ENCODE data around the gene BTNL9. TPM values are rescaled to one million over a fixed set of nuclear protein-coding genes. Genes with fewer than 3 reads are reported as not detected.

BTNL9 gene
- total and polyA plus RNA-seq, 9 of the 15 experiments (the other 6 are each of a cell fraction or from before 2014, with no cell fraction given): 3.7 to 86.7 (median 29.4) TPM

- Histone ChIP-seq H3K4me1 (replicated peaks in 1 of 2; ENCODE audit: control insufficient read depth in 2 of 2, insufficient read depth in 2 of 2, low read length in 2 of 2) (peaks cover 4 to 9% of the 10 kb centered on the region in 2 experiments; a peak in 3 of 5 replicates), H3K4me2 (ENCODE audit: insufficient read depth, low read length) (no peak overlapping the region), H3K79me2 (ENCODE audit: control insufficient read depth, insufficient read depth, low read length) (no peaks in the 10 kb centered on the region), H3K27ac (ENCODE audit: extremely low read depth, low read depth, low read length) (peak overlapping the region; percentile 23; the same call in 1 of the 3 replicates), H3K9me3 (replicated peaks; ENCODE audit: control insufficient read depth, insufficient read depth, low read depth, low read length) (no peaks in the 10 kb centered on the region), H4K20me1 (replicated peaks; ENCODE audit: control insufficient read depth, insufficient read depth, low read length) (no peaks in the 10 kb centered on the region), H3K4me3 (no peak overlapping the region), H3K36me3 (ENCODE audit: control insufficient read depth, insufficient read depth, low read length) (no peaks in the 10 kb centered on the region), H3K9ac (ENCODE audit: insufficient read depth in 1 of 2, low read depth in 2 of 2, low read length in 2 of 2) (no peak overlapping the region), H3K9me1 (ENCODE audit: control insufficient read depth, insufficient read depth, low read length) (no peaks in the 10 kb centered on the region), H2AFZ (ENCODE audit: low read depth, low read length) (peak overlapping the region; percentile 71; the same call in 1 of the 2 replicates), H3K27me3 (ENCODE audit: control insufficient read depth in 2 of 2, insufficient read depth in 2 of 2, low read length in 2 of 2) (no peaks in the 10 kb centered on the region)
- FAIRE-seq (no peak), DNase-seq (ENCODE audit: extremely low read depth in 1 of 4, low spot score in 3 of 4) (no peak), ATAC-seq (no peak)
- ChIA-PET POLR2A (interaction anchor here (0.5 to 1.5 kb wide), 7 partner anchors 13 to 276 kb away, joined by 3 to 6 read pairs (median 4); partner anchors contain the start of gene BTNL9), CTCF (ENCODE audit: low intra/inter-chr PET ratio) (no interaction called here)
- no peak for TF ChIP-seq E2F6 (IDR thresholded peaks at IDR 0.05; ENCODE audit: borderline replicate concordance in 1 of 2, extremely low read depth in 1 of 2, insufficient read depth in 1 of 2, insufficient read length in 1 of 2, low read depth in 1 of 2, low read length in 1 of 2, poor library complexity in 1 of 2, severe bottlenecking in 1 of 2)
- in situ Hi-C loops (cut with MboI): no loop called here
- no TSS peak for BruUV-seq (replicated peaks)
- 54% methylated on average over 7 of the region's 7 CpGs for WGBS (ENCODE audit: insufficient coverage, low coverage, missing lambda C conversion rate)
- intact Hi-C loops (cut with micrococcal nuclease): loop anchor here (5.0 kb wide), 1 partner anchor 220 kb away; no protein-coding TSS in a partner anchor
Observed at GRCh38 chr5:181086884-181087205, 46.8 kb downstream of the BTNL9 start.

- BruUV-seq (replicated peaks): no TSS peak
- CTCF ChIA-PET (ENCODE audit: low intra/inter-chr PET ratio): no interaction called here
- Histone ChIP-seq H3K4me1 (replicated peaks in 1 of 2; ENCODE audit: control insufficient read depth in 2 of 2, insufficient read depth in 2 of 2, low read length in 2 of 2) (peaks cover 4 to 9% of the 10 kb centered on the region in 2 experiments; a peak in 3 of 5 replicates), H3K27ac (ENCODE audit: extremely low read depth, low read depth, low read length) (peak overlapping the region; percentile 23; the same call in 1 of the 3 replicates), H3K36me3 (ENCODE audit: control insufficient read depth, insufficient read depth, low read length) (no peaks in the 10 kb centered on the region), H3K9me3 (replicated peaks; ENCODE audit: control insufficient read depth, insufficient read depth, low read depth, low read length) (no peaks in the 10 kb centered on the region), H2AFZ (ENCODE audit: low read depth, low read length) (peak overlapping the region; percentile 71), H4K20me1 (replicated peaks; ENCODE audit: control insufficient read depth, insufficient read depth, low read length) (no peaks in the 10 kb centered on the region), H3K9me1 (ENCODE audit: control insufficient read depth, insufficient read depth, low read length) (no peaks in the 10 kb centered on the region), H3K79me2 (ENCODE audit: control insufficient read depth, insufficient read depth, low read length) (no peaks in the 10 kb centered on the region), H3K4me3 (no peak overlapping the region), H3K27me3 (ENCODE audit: control insufficient read depth in 2 of 2, insufficient read depth in 2 of 2, low read length in 2 of 2) (no peaks in the 10 kb centered on the region), H3K4me2 (ENCODE audit: insufficient read depth, low read length) (peak overlapping the region; percentile 3; the same call in 1 of the 2 replicates), H3K9ac (ENCODE audit: insufficient read depth in 1 of 2, low read depth in 2 of 2, low read length in 2 of 2) (no peak overlapping the region)
- intact Hi-C loops (cut with micrococcal nuclease): loop anchor here (5.0 kb wide), 1 partner anchor 220 kb away; no protein-coding TSS in a partner anchor
- DNase-seq (ENCODE audit: extremely low read depth in 1 of 4, low spot score in 3 of 4): no peak
- POLR2A ChIA-PET: interaction anchor here (0.6 to 1.5 kb wide), 7 partner anchors 12 to 277 kb away, joined by 3 to 6 read pairs (median 4); partner anchors contain the start of gene BTNL9
- in situ Hi-C loops (cut with MboI): no loop called here
- 29% methylated on average over 10 of the region's 10 CpGs for WGBS (ENCODE audit: insufficient coverage, low coverage, missing lambda C conversion rate)
- ATAC-seq: peak; percentile 60
- FAIRE-seq: no peak
- TF ChIP-seq ZNF316 (IDR thresholded peaks at IDR 0.05) (peak; percentile 43), TCF3 (CRISPR knock-in tag; IDR thresholded peaks at IDR 0.05) (no peak), ZBTB43 (CRISPR knock-in tag; IDR thresholded peaks at IDR 0.05) (no peak), ESRRA (IDR thresholded peaks at IDR 0.05; ENCODE audit: borderline replicate concordance, low read depth) (no peak), ZNF764 (CRISPR knock-in tag; IDR thresholded peaks at IDR 0.05; ENCODE audit: low read depth) (no peak), ZBTB1 (CRISPR knock-in tag; IDR thresholded peaks at IDR 0.05; ENCODE audit: borderline replicate concordance, low read depth) (no peak), ZBTB8A (IDR thresholded peaks at IDR 0.05; ENCODE audit: partially characterized antibody) (no peak), CBFB (CRISPR knock-in tag; IDR thresholded peaks at IDR 0.05) (no peak), CGGBP1 (CRISPR knock-in tag; IDR thresholded peaks at IDR 0.05) (no peak), NFE2L1 (tag; IDR thresholded peaks at IDR 0.05; ENCODE audit: borderline replicate concordance, low read depth) (no peak), STAT5A (IDR thresholded peaks at IDR 0.05; ENCODE audit: borderline replicate concordance, low read length) (no peak), ETV5 (CRISPR knock-in tag; IDR thresholded peaks at IDR 0.05; ENCODE audit: low read depth) (no peak)
Observed at GRCh38 chr5:181087309-181087708, 47.2 kb downstream of the BTNL9 start.
